Mammary epithelial cell (primary cell): Measurements from ENCODE around the gene FAM219B.

ENCODE experiments used
- CTCF ChIP-seq, 2 donors: IDR thresholded peaks in 1 of 2; conservative IDR thresholded peaks in 1 of 2; 2 replicates each; pipeline ENCODE4 v1.5.1; 2011 to 2012; ENCODE audit warnings: inconsistent platforms in 2 of 2, low read length in 2 of 2, mild to moderate bottlenecking in 2 of 2, control low read depth in 1 of 2, low read depth in 1 of 2; ENCODE audit not compliant: insufficient read depth in 1 of 2; ENCODE audit errors: extremely low read depth in 1 of 2
- EZH2 ChIP-seq: IDR thresholded peaks from 2 replicates; pipeline ENCODE4 v1.6.1; 2012; ENCODE audit warnings: low read length, inconsistent platforms, borderline replicate concordance

GRCh38 chr15:74863239-74864056 is 43.2 kb downstream of the FAM219B start:
- no peak for TF ChIP-seq CTCF (conservative IDR thresholded peaks at IDR 0.05 in 1 of 2, IDR thresholded peaks at IDR 0.05 in 1 of 2; ENCODE audit: extremely low read depth in 1 of 2, insufficient read depth in 1 of 2, low read depth in 1 of 2, low read length in 2 of 2)
- no peak for TF ChIP-seq EZH2
